Measurements from ENCODE around the gene NRAS.

The NRAS gene

DNA sequence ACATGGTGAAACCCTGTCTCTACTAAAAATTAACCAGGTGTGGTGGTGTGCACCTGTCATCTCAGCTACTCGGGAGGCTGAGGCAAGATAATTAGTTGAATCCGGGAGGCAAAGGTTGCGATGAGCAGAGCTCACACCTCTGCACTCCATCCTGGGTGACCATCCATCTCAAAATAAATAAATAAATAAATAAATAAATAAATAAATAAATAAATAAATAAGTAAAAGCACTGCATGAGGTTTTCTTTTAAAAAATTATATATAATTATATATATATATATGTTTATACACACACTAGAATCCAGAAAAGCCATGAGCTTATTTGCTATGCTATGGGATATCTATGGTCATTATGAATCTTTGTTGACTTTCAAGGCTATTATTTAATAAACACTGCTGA lies 23.6 kb downstream of the NRAS start:
- Histone ChIP-seq H3K36me3 (no peaks in the 10 kb centered on the region), H3K9me3 (no peaks in the 10 kb centered on the region), H3K4me3 (no peak overlapping the region), H3K27ac (no peak overlapping the region), H3K27me3 (peaks cover 0 to 6% of the 10 kb centered on the region in 2 donors), H3K4me1 (no peaks in the 10 kb centered on the region)
- DNase-seq: no peak
- intact Hi-C loops (cut with DNase I; ENCODE audit: low total_unique reads): no loop called here
- TF ChIP-seq, protein P1, sequence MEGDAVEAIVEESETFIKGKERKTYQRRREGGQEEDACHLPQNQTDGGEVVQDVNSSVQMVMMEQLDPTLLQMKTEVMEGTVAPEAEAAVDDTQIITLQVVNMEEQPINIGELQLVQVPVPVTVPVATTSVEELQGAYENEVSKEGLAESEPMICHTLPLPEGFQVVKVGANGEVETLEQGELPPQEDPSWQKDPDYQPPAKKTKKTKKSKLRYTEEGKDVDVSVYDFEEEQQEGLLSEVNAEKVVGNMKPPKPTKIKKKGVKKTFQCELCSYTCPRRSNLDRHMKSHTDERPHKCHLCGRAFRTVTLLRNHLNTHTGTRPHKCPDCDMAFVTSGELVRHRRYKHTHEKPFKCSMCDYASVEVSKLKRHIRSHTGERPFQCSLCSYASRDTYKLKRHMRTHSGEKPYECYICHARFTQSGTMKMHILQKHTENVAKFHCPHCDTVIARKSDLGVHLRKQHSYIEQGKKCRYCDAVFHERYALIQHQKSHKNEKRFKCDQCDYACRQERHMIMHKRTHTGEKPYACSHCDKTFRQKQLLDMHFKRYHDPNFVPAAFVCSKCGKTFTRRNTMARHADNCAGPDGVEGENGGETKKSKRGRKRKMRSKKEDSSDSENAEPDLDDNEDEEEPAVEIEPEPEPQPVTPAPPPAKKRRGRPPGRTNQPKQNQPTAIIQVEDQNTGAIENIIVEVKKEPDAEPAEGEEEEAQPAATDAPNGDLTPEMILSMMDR (IDR thresholded peaks at IDR 0.05): no peak

DNA sequence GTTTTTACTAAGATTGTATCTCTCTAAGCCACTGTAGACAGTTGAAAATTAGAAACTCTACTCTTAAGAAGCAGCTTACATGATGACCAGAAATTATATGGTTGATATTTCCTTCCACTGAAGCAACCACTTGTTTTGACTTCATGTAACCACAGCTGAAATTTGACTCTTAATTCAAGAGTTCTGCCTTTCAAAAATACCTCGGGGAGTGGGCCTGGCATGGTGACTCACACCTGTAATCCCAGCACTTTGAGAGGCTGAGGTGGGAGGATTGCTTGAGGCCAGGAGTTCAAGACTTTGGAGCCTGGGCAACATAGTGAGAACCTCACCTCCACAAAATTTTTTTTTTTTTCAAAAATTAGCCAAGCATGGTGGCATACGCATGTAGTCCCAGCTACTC lies 25.5 kb downstream of the NRAS start:
- Histone ChIP-seq H3K27me3 (peaks cover 0 to 14% of the 10 kb centered on the region in 2 donors), H3K27ac (no peak overlapping the region), H3K4me3 (no peak overlapping the region), H3K36me3 (no peaks in the 10 kb centered on the region), H3K4me1 (no peaks in the 10 kb centered on the region), H3K9me3 (no peaks in the 10 kb centered on the region)
- DNase-seq: no peak
- intact Hi-C loops (cut with DNase I; ENCODE audit: low total_unique reads): no loop called here
- TF ChIP-seq, protein P1 (IDR thresholded peaks at IDR 0.05): no peak

DNA sequence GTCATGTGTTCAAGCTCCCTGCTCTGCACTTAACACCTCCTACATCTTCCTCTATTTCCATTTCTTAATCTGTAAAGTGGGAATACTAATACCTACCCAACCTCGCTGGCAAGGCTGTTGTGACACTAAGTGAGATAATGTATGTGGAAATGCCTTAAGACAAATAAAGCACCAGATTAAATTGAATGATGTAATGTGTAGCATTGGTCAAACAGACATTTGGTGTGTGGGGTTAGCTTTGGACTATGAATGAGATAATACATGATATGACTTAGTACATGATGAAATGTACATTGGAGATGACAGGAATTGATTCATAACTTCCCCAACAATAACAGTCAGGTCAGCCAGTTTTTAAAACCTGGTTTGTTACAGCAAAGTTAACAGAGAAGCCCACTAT lies 26.4 kb downstream of the NRAS start:
- H3K36me3 ChIP-seq: no peaks in the 10 kb centered on the region
- H3K27me3 ChIP-seq: peaks cover 0 to 16% of the 10 kb centered on the region in 2 donors
- H3K4me1 ChIP-seq: no peaks in the 10 kb centered on the region
- H3K4me3 ChIP-seq: no peak overlapping the region
- no peak for DNase-seq
- TF ChIP-seq, protein P1 (IDR thresholded peaks at IDR 0.05): no peak
- intact Hi-C loops (cut with DNase I; ENCODE audit: low total_unique reads): no loop called here
- H3K9me3 ChIP-seq: no peaks in the 10 kb centered on the region
- no peak overlapping the region for H3K27ac ChIP-seq

DNA sequence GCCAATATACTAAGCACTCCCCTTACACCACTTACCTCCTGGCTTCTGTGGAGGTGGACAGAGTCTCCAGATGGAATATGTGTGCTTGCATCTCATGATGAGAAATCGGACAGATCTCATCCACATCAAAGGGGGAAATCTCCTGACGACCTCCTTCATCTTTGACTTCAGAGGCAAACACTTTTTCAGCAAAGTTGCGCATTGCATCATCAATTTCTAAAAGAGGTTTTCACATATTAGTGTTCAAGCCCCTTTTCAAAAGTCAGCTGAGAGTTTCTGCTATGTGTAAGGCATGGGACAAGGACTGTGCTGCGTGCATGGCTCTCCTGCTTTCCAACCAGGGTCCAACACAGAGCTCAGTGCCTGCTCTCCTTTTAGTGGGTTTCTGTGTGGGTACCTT lies 28.0 kb downstream of the NRAS start:
- DNase-seq: no peak
- H3K4me3 ChIP-seq: no peak overlapping the region
- no peak overlapping the region for H3K27ac ChIP-seq
- TF ChIP-seq, protein P1 (IDR thresholded peaks at IDR 0.05): no peak
- peaks cover 0 to 19% of the 10 kb centered on the region in 2 donors for H3K27me3 ChIP-seq
- H3K36me3 ChIP-seq: no peaks in the 10 kb centered on the region
- intact Hi-C loops (cut with DNase I; ENCODE audit: low total_unique reads): no loop called here
- H3K9me3 ChIP-seq: no peaks in the 10 kb centered on the region
- H3K4me1 ChIP-seq: no peaks in the 10 kb centered on the region

DNA sequence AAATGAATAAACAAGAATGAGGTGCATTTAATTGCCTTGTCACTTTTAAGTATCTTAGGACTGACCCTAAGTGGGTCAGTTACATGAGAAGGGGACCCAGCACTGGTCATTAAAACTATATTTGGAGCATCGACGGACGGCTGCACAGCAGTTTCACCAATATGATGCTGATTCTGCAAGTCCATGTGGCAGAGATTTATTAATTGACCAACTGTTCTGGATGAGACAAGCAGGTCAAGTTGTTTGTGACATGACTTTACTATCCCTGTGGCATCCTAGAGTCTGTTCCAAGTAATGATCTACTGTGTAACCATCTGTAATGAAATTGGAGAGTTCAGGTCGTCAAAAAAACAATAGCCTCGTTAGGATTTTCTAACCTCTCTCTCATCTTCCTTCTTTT lies 30.7 kb downstream of the NRAS start:
- no peak for DNase-seq
- intact Hi-C loops (cut with DNase I; ENCODE audit: low total_unique reads): no loop called here

More for the DNA sequence above, 30.7 kb downstream of the NRAS start:
- H3K36me3 ChIP-seq: no peaks in the 10 kb centered on the region
- H3K4me3 ChIP-seq: no peak overlapping the region
- H3K27me3 ChIP-seq: peaks cover 0 to 19% of the 10 kb centered on the region in 2 donors
- no peaks in the 10 kb centered on the region for H3K9me3 ChIP-seq
- TF ChIP-seq, protein P1 (IDR thresholded peaks at IDR 0.05): no peak
- no peaks in the 10 kb centered on the region for H3K4me1 ChIP-seq
- no peak overlapping the region for H3K27ac ChIP-seq
